GM12872 (cell line): ENCODE results near the gene KBTBD2.

Experiments used
- CTCF ChIP-seq: IDR thresholded peaks from 3 replicates; pipeline ENCODE4 v1.5.1; 2011; ENCODE audit warnings: low read depth, mild to moderate bottlenecking, low read length, moderate library complexity; ENCODE audit not compliant: insufficient read depth

KBTBD2 gene

GRCh38 chr7:32901629-32902028, 10.1 kb upstream of the KBTBD2 start:
- no peak for TF ChIP-seq CTCF

GRCh38 chr7:32900433-32900995, 9.0 kb upstream of the KBTBD2 start:
- TF ChIP-seq CTCF = no peak

GRCh38 chr7:32896564-32897347, 5.2 kb upstream of the KBTBD2 start:
- TF ChIP-seq CTCF = no peak

GRCh38 chr7:32894171-32894570, 2.6 kb upstream of the KBTBD2 start:
- no peak for TF ChIP-seq CTCF

- no peak for TF ChIP-seq CTCF
Observed at GRCh38 chr7:32893722-32894121, 2.2 kb upstream of the KBTBD2 start.

- no peak for TF ChIP-seq CTCF
Observed at GRCh38 chr7:32893207-32893524, 1.6 kb upstream of the KBTBD2 start.

- TF ChIP-seq CTCF = no peak
Observed at GRCh38 chr7:32892521-32893206, 1.1 kb upstream of the KBTBD2 start.
